IMR-90 (cell line): ENCODE data around the gene SAMD15. TPM values are rescaled to one million over a fixed set of nuclear protein-coding genes. Genes with fewer than 3 reads are reported as not detected.

Source experiments
- ATAC-seq: fragments of 200-7000 bp; cut with Tn5 transposase; 2 replicates; pipeline ENCODE4 v1.9.1; 2020; ENCODE audit warnings: low read depth, mild to moderate bottlenecking, moderate library complexity
- BruUV-seq: library from RNA; stranded (reverse); fragments of 400-500 nt; replicated peaks from 2 replicates; lab custom pipeline; 2021; lab: Mats Ljungman, UMichigan
- CTCF ChIA-PET: fragments of 300-600 bp; formaldehyde crosslinking; extraction: SDS; loops from one replicate; lab custom pipeline; 2021; ENCODE audit warnings: antibody characterized with exemption; lab: Yijun Ruan, JAX
- POLR2A ChIA-PET: fragments of 300-600 bp; sonication (Branson Sonifier 250); formaldehyde crosslinking; loops from one replicate; lab custom pipeline; 2022; ENCODE audit warnings: antibody characterized with exemption; ENCODE audit not compliant: unreplicated experiment; lab: Charles Lee
- DNase-seq: peaks from one replicate; pipeline ENCODE4 v3.0.0; 2013
- H2AFZ ChIP-seq: replicated peaks from 2 replicates; pipeline ENCODE3; 2013; ENCODE audit warnings: low read length, mild to moderate bottlenecking; ENCODE audit not compliant: poor library complexity
- H2AK5ac ChIP-seq: 2 replicates; pipeline ENCODE4 v1.6.1; 2013; ENCODE audit warnings: low read depth, low read length, inconsistent platforms
- H2AK9ac ChIP-seq: replicated peaks from 2 replicates; pipeline ENCODE3; 2013; ENCODE audit warnings: mild to moderate bottlenecking, low read depth, low read length, moderate library complexity; ENCODE audit not compliant: poor library complexity
- H2BK120ac ChIP-seq: 2 replicates; pipeline ENCODE4 v1.6.1; 2013; ENCODE audit warnings: low read depth, low read length, inconsistent platforms
- H2BK15ac ChIP-seq: 3 replicates; pipeline ENCODE4 v1.6.1; 2013; ENCODE audit warnings: low read depth, low read length, inconsistent platforms
- H2BK20ac ChIP-seq: 2 replicates; pipeline ENCODE4 v1.6.1; 2013; ENCODE audit warnings: low read depth, mild to moderate bottlenecking, inconsistent platforms, low read length, moderate library complexity
- H2BK5ac ChIP-seq: 2 replicates; pipeline ENCODE4 v1.6.1; 2013; ENCODE audit warnings: mild to moderate bottlenecking, low read depth, low read length, inconsistent platforms; ENCODE audit not compliant: poor library complexity, severe bottlenecking
- H3K14ac ChIP-seq: replicated peaks from 2 replicates; pipeline ENCODE4 v1.6.1; 2013; ENCODE audit warnings: low read depth, low read length, inconsistent platforms
- H3K18ac ChIP-seq: 2 replicates; pipeline ENCODE4 v1.6.1; 2013; ENCODE audit warnings: low read depth, low read length, control low read depth
- H3K23ac ChIP-seq: 2 replicates; pipeline ENCODE4 v1.6.1; 2013; ENCODE audit warnings: low read depth, low read length, inconsistent platforms
- H3K27ac ChIP-seq: 2 replicates; pipeline ENCODE4 v1.5.1; 2013; ENCODE audit warnings: mild to moderate bottlenecking, control low read depth, low read length; ENCODE audit not compliant: insufficient read depth
- H3K27me3 ChIP-seq: 2 replicates; pipeline ENCODE4 v1.6.1; 2013; ENCODE audit warnings: low read length; ENCODE audit not compliant: control insufficient read depth, insufficient read depth
- H3K36me3 ChIP-seq: 2 replicates; pipeline ENCODE4 v1.6.1; 2013; ENCODE audit warnings: low read length, mixed read lengths; ENCODE audit not compliant: control insufficient read depth, insufficient read depth
- H3K4ac ChIP-seq: 2 replicates; pipeline ENCODE4 v1.6.1; 2013; ENCODE audit warnings: low read depth, low read length, inconsistent platforms
- H3K4me1 ChIP-seq: 2 replicates; pipeline ENCODE4 v1.6.1; 2013; ENCODE audit warnings: low read length, mixed read lengths; ENCODE audit not compliant: control insufficient read depth, insufficient read depth
- H3K4me2 ChIP-seq: 2 replicates; pipeline ENCODE4 v1.6.1; 2013; ENCODE audit warnings: low read depth, mild to moderate bottlenecking, control low read depth, low read length, moderate library complexity
- H3K4me3 ChIP-seq: 2 replicates; pipeline ENCODE4 v1.5.1; 2013; ENCODE audit warnings: low read depth, mild to moderate bottlenecking, control low read depth, low read length, moderate library complexity; ENCODE audit not compliant: insufficient read depth
- H3K56ac ChIP-seq: 2 replicates; pipeline ENCODE4 v1.6.1; 2013; ENCODE audit warnings: low read length, inconsistent platforms; ENCODE audit not compliant: insufficient read depth; ENCODE audit errors: extremely low read depth
- H3K79me1 ChIP-seq, 2 experiments: 2 replicates each; pipeline ENCODE4 v1.6.1; 2013; ENCODE audit warnings: low read length in 2 of 2, inconsistent platforms in 1 of 2, low read depth in 1 of 2
- H3K9ac ChIP-seq: 2 replicates; pipeline ENCODE4 v1.6.1; 2013; ENCODE audit warnings: low read depth, low read length, control low read depth
- H3K9me1 ChIP-seq: 2 replicates; pipeline ENCODE4 v1.6.1; 2013; ENCODE audit warnings: low read length, inconsistent platforms; ENCODE audit not compliant: insufficient read depth
- H3K9me3 ChIP-seq: 2 replicates; pipeline ENCODE4 v1.6.1; 2013; ENCODE audit warnings: low read length; ENCODE audit not compliant: control insufficient read depth, insufficient read depth
- H4K20me1 ChIP-seq: 2 replicates; pipeline ENCODE4 v1.6.1; 2013; ENCODE audit warnings: low read length, inconsistent platforms; ENCODE audit not compliant: insufficient read depth
- H4K5ac ChIP-seq: 2 replicates; pipeline ENCODE4 v1.6.1; 2013; ENCODE audit warnings: mild to moderate bottlenecking, low read depth, low read length, control low read depth
- H4K8ac ChIP-seq, 2 experiments: 2 replicates each; pipeline ENCODE4 v1.6.1; 2013; ENCODE audit warnings: low read depth in 2 of 2, low read length in 2 of 2, control low read depth in 1 of 2, inconsistent platforms in 1 of 2
- H4K91ac ChIP-seq: 2 replicates; pipeline ENCODE4 v1.6.1; 2013; ENCODE audit warnings: low read depth, low read length, inconsistent platforms; ENCODE audit not compliant: insufficient read depth
- CEBPB ChIP-seq: IDR thresholded peaks from 2 replicates; pipeline ENCODE4 v1.6.1; 2012; ENCODE audit warnings: low read depth, low read length, improper control_type of control experiment
- CHD1 ChIP-seq: IDR thresholded peaks from 2 replicates; pipeline ENCODE4 v1.6.1; 2012; ENCODE audit warnings: low read depth, low read length, improper control_type of control experiment
- FOS ChIP-seq: fragments of 150-350 bp; IDR thresholded peaks from 2 replicates; pipeline ENCODE4 v1.6.1; 2016; ENCODE audit warnings: low read depth, low read length
- MAFK ChIP-seq: IDR thresholded peaks from 2 replicates; pipeline ENCODE4 v1.6.1; 2012; ENCODE audit warnings: low read depth, low read length, improper control_type of control experiment
- MAZ ChIP-seq: IDR thresholded peaks from 2 replicates; pipeline ENCODE4 v1.6.1; 2012; ENCODE audit warnings: low read depth, mild to moderate bottlenecking, low read length, improper control_type of control experiment, moderate library complexity, borderline replicate concordance
- MXI1 ChIP-seq: IDR thresholded peaks from 2 replicates; pipeline ENCODE4 v1.6.1; 2012; ENCODE audit warnings: low read depth, mild to moderate bottlenecking, low read length, moderate library complexity, borderline replicate concordance
- NFE2L2 ChIP-seq: fragments of 150-350 bp; IDR thresholded peaks from 2 replicates; pipeline ENCODE4 v1.6.1; 2016; ENCODE audit warnings: low read depth, mild to moderate bottlenecking, low read length
- POLR2A ChIP-seq: IDR thresholded peaks from 2 replicates; pipeline ENCODE4 v1.6.1; 2012; ENCODE audit warnings: mild to moderate bottlenecking, low read depth, low read length
- RAD21 ChIP-seq: IDR thresholded peaks from 2 replicates; pipeline ENCODE4 v1.6.1; 2012; ENCODE audit warnings: low read length, improper control_type of control experiment
- RCOR1 ChIP-seq: IDR thresholded peaks from 2 replicates; pipeline ENCODE4 v1.6.1; 2012; ENCODE audit warnings: mild to moderate bottlenecking, low read length, improper control_type of control experiment; ENCODE audit not compliant: insufficient replicate concordance
- RFX5 ChIP-seq: IDR thresholded peaks from 2 replicates; pipeline ENCODE4 v1.8.0; 2012; ENCODE audit warnings: low read depth, mild to moderate bottlenecking, low read length, moderate library complexity
- SMC3 ChIP-seq: fragments of 150-350 bp; IDR thresholded peaks from 2 replicates; pipeline ENCODE4 v1.6.1; 2016; ENCODE audit warnings: low read depth, mild to moderate bottlenecking, antibody characterized with exemption, low read length, moderate library complexity
- WGBS, 2 experiments: methylation state at CpG; one replicate each; pipeline versions ENCODE4 v1.1.5 to v1.1.7; 2013; ENCODE audit warnings: missing lambda C conversion rate in 2 of 2; ENCODE audit not compliant: insufficient read length in 1 of 2; ENCODE audit errors: extremely low coverage in 2 of 2; 5-methylcytosine and 5-hydroxymethylcytosine counted together
- dilution Hi-C: fragments of 300-500 bp; cut with HindIII; formaldehyde crosslinking; loops from one replicate; pipeline ENCODE4 v1.14.3; 2018; ENCODE audit warnings: low sequenced_read_pairs; ENCODE audit not compliant: unreplicated experiment
- in situ Hi-C: fragments of 300-500 bp; cut with MboI; formaldehyde crosslinking; loops from 3 replicates; pipeline ENCODE4 v1.14.3; 2019; ENCODE audit warnings: low sequenced_read_pairs, inconsistent platforms, mixed read lengths
- intact Hi-C: fragments of 100-400 bp; cut with micrococcal nuclease; formaldehyde crosslinking; loops from 2 replicates; pipeline ENCODE4 v1.10.0; 2022
- polyA plus RNA-seq, 3 experiments: library from polyadenylated mRNA; depleted of rRNA; stranded (reverse); fragments of >200 nt; gene quantifications; 2 replicates each; pipeline ENCODE4 v1.2.3, GENCODE V29; 2012; ENCODE audit warnings: low replicate concordance in 1 of 3
- total RNA-seq: library from RNA; depleted of rRNA; stranded (reverse); fragments of >200 nt; gene quantifications from 2 replicates; pipeline ENCODE4 v1.2.3, GENCODE V29; 2012
- TF ChIP-seq, protein P1 (sequence below): fragments of 150-350 bp; IDR thresholded peaks from 2 replicates; pipeline ENCODE4 v1.6.1; 2017; ENCODE audit warnings: mild to moderate bottlenecking, antibody characterized with exemption, low read length, low read depth
- TF ChIP-seq, protein P2 (sequence below): fragments of 150-350 bp; IDR thresholded peaks from 2 replicates; pipeline ENCODE4 v1.6.1; 2016; ENCODE audit warnings: low read depth, mild to moderate bottlenecking, low read length, moderate library complexity, borderline replicate concordance
- TF ChIP-seq, protein P3 (sequence below): conservative IDR thresholded peaks from 2 replicates; pipeline ENCODE4 v1.5.1; 2012; ENCODE audit warnings: mild to moderate bottlenecking, low read depth, low read length, improper control_type of control experiment

The SAMD15 gene
- total and polyA plus RNA-seq, 2 of the 4 experiments (the other 2 are of a cell fraction), result 0.68 to 1.3 TPM

DNA sequence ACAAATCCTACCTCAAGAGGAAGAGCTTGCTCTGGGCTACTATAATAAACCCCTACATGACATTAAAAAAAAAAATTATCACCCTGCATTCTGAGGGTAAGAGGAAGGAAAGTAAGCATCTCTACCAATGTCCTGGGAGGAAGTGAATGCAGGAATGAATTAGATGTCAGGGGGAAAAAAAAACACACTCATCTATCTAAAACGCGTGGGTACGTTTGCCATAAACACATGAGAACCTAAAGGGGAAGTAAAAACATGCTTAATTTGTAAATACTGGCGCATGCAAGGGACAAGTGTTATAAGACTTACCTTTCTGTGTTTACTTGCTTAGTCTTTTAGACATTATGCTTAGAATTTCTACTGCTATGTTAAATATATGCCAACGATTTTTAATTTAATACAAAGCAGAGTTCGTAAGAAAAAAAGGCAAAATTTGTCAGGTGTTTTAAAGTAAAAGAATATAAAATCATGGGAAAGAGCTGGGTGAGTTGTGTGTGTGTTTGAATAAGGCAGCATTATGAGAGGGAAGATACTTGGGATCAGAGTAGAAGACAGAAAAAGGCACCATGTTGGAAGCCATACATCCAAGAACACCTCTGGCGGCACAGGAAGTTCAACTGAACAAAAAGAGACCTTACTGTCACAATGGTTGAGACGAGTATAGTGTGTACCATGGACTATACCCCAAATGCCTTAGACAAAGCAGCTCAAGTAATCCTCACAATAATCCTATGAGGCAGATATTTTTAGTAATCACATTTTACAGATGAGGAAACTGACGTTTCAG is 1.8 kb upstream of the SAMD15 start:
- H4K20me1 ChIP-seq, result peaks cover 6% of the 10 kb centered on the region; the same call in 1 of the 2 replicates
- no peak overlapping the region for H3K4me3 ChIP-seq
- no peak overlapping the region for H2BK20ac ChIP-seq
- H3K23ac ChIP-seq, result no peak overlapping the region
- ATAC-seq (no peak), DNase-seq (no peak)
- H3K27me3 ChIP-seq, result peaks cover 5% of the 10 kb centered on the region
- no peak overlapping the region for H2BK15ac ChIP-seq
- no peak overlapping the region for H2AK9ac ChIP-seq
- H3K4me1 ChIP-seq, result no peaks in the 10 kb centered on the region
- no peaks in the 10 kb centered on the region for H3K36me3 ChIP-seq
- intact Hi-C loops (no loop called here), in situ Hi-C loops (no loop called here), dilution Hi-C loops (no loop called here)
- no peak overlapping the region for H4K5ac ChIP-seq
- CTCF ChIA-PET, result no interaction called here
- H2AK5ac ChIP-seq, result no peak overlapping the region
- H2BK5ac ChIP-seq, result no peak overlapping the region
- H3K4ac ChIP-seq, result no peak overlapping the region
- no peaks in the 10 kb centered on the region for H3K9me3 ChIP-seq
- H3K14ac ChIP-seq, result no peak overlapping the region
- peaks cover 7 to 13% of the 10 kb centered on the region in 2 experiments; a peak in 3 of 4 replicates for H3K79me1 ChIP-seq
- no peak overlapping the region for H2AFZ ChIP-seq
- H2BK120ac ChIP-seq, result no peak overlapping the region
- no peak overlapping the region for H4K8ac ChIP-seq
- H3K4me2 ChIP-seq, result no peak overlapping the region; the same call in 1 of the 2 replicates
- POLR2A ChIA-PET, result no interaction called here
- peaks cover 3% of the 10 kb centered on the region for H3K9me1 ChIP-seq
- no peak overlapping the region for H4K91ac ChIP-seq
- H3K56ac ChIP-seq, result no peak overlapping the region
- H3K18ac ChIP-seq, result no peak overlapping the region
- no TSS peak for BruUV-seq
- H3K9ac ChIP-seq, result no peak overlapping the region
- H3K27ac ChIP-seq, result no peak overlapping the region
- 100% methylated on average over 1 of the region's 9 CpGs; no CpG with 5 or more reads in 1 of the 2 experiments for WGBS, 2 experiments
- TF ChIP-seq RAD21 (no peak), FOS (no peak), RFX5 (no peak), MXI1 (no peak), MAZ (no peak), RCOR1 (no peak), SMC3 (no peak), CHD1 (no peak), NFE2L2 (no peak), CEBPB (no peak), POLR2A (no peak), MAFK (no peak)
- TF ChIP-seq, protein P1, sequence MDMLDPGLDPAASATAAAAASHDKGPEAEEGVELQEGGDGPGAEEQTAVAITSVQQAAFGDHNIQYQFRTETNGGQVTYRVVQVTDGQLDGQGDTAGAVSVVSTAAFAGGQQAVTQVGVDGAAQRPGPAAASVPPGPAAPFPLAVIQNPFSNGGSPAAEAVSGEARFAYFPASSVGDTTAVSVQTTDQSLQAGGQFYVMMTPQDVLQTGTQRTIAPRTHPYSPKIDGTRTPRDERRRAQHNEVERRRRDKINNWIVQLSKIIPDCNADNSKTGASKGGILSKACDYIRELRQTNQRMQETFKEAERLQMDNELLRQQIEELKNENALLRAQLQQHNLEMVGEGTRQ, result no peak
- TF ChIP-seq, protein P2, sequence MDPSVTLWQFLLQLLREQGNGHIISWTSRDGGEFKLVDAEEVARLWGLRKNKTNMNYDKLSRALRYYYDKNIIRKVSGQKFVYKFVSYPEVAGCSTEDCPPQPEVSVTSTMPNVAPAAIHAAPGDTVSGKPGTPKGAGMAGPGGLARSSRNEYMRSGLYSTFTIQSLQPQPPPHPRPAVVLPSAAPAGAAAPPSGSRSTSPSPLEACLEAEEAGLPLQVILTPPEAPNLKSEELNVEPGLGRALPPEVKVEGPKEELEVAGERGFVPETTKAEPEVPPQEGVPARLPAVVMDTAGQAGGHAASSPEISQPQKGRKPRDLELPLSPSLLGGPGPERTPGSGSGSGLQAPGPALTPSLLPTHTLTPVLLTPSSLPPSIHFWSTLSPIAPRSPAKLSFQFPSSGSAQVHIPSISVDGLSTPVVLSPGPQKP, result no peak
- TF ChIP-seq, protein P3, sequence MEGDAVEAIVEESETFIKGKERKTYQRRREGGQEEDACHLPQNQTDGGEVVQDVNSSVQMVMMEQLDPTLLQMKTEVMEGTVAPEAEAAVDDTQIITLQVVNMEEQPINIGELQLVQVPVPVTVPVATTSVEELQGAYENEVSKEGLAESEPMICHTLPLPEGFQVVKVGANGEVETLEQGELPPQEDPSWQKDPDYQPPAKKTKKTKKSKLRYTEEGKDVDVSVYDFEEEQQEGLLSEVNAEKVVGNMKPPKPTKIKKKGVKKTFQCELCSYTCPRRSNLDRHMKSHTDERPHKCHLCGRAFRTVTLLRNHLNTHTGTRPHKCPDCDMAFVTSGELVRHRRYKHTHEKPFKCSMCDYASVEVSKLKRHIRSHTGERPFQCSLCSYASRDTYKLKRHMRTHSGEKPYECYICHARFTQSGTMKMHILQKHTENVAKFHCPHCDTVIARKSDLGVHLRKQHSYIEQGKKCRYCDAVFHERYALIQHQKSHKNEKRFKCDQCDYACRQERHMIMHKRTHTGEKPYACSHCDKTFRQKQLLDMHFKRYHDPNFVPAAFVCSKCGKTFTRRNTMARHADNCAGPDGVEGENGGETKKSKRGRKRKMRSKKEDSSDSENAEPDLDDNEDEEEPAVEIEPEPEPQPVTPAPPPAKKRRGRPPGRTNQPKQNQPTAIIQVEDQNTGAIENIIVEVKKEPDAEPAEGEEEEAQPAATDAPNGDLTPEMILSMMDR, result no peak
